Stimulated activated naive CD8-positive, alpha-beta T cell treated with anti-CD3 and anti-CD28 coated beads, Interleukin-15, Interleukin-2, amounts not matched to agents 100 U/mL and 50 U/mL, for 24 hours (primary cell): ENCODE data around the gene PTCHD1.

Experiments used
- ATAC-seq: fragments of 150-1000 bp; cut with Tn5 transposase; one replicate; pipeline ENCODE4 v1.10.0; 2021
- DNase-seq: peaks from one replicate; pipeline ENCODE4 v3.0.0; 2021

PTCHD1 gene

DNA sequence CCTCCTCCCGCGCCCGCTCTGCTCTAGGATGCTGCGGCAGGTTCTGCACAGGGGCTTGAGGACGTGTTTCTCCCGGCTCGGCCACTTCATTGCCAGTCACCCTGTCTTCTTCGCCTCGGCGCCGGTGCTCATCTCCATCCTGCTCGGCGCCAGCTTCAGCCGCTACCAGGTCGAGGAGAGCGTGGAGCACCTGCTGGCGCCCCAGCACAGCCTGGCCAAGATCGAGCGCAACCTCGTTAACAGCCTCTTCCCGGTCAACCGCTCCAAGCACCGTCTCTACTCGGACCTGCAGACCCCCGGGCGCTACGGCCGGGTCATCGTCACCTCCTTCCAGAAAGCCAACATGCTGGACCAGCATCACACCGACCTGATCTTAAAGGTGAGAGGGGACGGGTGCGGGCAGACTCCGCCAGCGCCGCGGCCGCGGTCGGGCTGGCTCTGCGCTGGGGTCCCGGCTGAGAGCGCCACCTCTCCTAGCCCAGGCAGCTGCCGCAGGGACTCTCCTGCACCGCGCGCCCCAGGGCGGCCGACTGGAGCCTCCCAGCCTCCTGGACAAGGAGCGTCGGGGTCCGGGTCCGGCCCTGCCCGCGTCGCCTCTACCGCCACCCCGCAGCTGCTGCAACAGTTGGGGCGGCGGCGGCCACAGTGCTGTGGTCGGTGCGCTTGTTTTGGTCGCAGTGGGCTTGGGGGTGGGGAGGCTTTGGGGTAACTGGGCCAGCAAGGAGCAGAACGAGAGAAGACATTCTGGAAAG is at the start of gene PTCHD1:
PTCHD1 (plus strand) TSS at position 2 of the 752 bp plus-strand sequence; CDS start at position 29, 27 bp downstream.
- no peak for ATAC-seq
- peak; percentile 2 for DNase-seq

DNA sequence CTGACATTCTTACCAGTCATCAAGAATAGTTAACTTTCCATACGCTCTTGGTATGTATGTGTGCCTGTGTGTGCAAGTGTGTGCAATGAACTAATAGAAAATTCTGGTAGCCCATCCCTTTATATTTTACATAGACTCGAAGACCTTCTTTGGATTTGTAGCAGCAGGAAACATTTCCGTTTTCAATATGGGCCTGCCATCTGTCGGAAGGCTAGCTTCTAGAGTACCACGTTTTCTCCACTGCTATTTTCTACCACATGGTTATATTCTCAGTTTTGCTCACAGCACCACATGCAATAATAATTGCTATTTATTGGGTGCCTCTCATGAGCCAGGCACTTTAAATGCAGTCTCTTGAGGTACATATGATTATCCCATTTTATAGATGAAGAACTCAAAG is 47.9 kb upstream of the PTCHD1 start:
- ATAC-seq = no peak

DNA sequence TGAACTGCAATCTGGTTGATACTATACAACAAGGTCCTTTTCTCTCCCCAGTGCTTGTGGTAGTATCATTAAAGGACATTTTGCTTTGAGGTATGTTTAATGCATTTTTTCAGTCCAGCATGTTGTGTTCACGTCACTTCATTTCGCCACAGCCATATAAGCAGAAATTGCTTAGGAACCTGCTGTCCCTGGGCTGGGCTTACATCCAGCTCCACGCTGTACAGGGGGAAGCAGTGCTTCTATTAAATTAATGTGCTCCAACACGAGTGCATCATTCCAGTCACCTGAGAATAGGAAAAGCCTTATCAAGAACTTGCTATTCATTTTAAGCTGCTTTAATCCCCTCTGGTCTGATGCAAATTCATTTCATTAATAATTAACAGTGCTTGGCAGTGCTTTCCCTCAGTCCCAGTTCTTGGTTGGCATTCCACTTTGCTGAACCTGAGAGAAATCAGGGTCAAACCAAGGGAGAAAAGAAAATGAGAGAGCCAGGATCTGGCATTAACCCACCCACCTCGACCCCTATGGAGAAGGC is 47.4 kb upstream of the PTCHD1 start:
- ATAC-seq (no peak), DNase-seq (no peak)

More for the DNA sequence above, 47.9 kb upstream of the PTCHD1 start:
- DNase-seq = no peak

DNA sequence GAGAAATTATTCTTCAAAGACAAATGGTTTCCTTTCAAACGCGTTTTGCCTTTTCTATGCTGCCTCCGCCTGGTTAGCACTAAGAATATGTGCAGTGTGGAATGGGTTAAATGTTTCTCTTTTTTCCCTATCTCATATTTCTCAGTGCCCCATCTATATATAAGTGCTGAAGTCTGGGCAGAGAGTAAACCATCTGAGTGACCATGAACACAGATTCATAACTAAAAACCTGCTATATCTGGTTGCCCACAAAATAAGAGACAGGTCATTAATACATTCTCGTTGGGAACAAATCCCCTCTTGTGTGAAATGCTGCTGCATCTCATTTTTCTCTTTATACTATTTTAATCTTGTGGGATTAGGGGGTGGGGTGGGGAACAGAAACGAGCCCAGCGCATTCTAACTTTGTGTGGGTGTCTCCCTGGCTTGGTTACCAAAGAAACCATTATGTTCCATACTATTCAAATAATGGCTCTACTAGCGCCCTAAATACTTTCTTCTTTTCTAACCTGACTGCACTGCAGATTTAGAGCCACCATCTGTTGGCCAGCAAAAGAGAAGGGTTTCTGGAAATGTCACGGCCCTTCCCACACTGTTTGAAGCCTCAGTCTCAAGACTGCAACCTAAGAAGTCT is 42.2 kb upstream of the PTCHD1 start:
- ATAC-seq = no peak

DNA sequence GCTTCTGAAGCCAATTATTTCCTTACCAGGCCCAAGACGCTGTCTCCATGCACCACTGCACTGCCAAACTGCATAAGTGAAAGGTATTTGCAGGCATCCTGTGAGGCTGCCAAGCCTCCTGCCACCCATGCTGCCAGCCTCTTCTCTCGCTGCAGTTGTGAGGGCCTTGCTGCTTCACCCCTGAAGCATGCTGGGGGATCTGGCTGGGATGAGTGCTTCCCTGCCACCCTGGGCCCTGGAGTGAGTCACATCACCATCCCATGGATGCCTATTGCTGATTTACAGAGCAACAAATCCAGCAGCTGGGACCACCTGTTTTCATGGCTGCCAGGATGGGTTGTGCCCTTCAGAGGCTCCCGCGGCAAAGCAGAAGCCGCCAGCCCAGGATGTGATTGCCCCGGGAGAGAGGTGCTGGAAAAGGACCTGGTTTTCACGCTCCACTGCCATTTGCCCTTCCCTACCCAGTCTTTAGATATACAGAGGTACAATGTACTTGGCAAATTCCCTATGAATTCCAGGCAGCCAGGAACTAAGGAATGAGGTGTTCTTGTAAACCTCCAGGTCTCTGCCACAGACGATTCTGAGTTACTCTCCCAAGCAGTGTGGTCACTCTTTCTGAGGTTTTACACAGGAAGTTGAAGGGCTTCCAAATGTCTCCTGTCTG is 41.5 kb upstream of the PTCHD1 start:
- DNase-seq (no peak), ATAC-seq (no peak)

More for the DNA sequence above, 42.2 kb upstream of the PTCHD1 start:
- DNase-seq = no peak

DNA sequence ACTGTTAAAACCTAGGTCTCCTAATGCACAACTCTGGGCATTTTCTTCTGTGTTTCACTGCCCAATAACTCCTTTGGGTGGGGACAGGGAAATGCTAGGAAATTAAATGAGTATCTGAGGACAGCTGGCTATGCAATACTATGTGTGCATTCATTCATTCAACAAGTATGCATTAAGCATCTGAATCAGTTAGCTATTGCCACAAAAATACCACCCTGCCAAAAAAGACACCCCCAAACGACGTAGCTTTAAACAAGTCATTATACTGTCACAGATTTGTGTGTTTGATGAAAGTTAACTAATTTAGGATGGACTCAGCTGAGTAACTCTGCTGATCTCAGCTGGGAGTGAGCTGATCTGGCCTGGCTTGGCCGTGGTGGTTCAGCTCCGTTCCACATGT is 29.8 kb upstream of the PTCHD1 start:
- DNase-seq (no peak), ATAC-seq (no peak)

DNA sequence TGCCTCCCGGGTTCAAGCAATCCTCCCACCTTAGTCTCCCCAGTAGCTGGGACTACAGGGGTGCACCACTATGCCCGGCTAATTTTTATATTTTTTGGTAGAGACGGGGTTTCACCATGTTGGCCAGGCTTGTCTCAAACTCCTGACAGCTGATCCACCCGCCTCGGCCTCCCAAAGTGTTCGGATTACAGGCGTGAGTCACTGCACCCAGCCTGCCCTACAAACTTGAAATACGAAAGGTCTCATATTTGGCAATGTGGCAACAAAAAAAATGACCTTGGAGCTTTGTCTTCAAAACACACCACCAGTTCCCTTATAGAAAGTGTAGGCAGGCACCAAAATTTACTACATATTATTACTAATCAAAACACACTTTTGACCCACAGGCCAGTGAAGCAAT is 22.9 kb upstream of the PTCHD1 start:
- DNase-seq = no peak
- ATAC-seq = no peak

DNA sequence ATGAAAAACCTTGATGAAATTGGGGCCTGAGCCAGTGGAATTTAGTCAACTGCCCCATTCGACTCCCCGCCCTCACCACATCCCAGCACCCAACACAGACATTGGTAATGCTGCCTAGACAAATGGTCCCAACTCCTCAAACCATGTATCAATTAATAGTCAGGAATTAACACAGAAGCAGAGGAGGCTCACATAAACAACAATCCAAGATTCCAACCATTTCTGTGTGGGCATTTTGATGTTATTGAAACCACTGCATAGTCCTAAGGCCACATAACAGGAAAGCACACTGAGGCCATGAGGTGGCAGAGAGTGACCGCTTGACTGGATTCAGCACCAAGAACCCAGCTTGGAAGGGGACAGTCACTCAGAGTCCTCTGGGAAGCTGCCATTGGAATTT is 22.5 kb upstream of the PTCHD1 start:
- ATAC-seq = no peak
- no peak for DNase-seq

DNA sequence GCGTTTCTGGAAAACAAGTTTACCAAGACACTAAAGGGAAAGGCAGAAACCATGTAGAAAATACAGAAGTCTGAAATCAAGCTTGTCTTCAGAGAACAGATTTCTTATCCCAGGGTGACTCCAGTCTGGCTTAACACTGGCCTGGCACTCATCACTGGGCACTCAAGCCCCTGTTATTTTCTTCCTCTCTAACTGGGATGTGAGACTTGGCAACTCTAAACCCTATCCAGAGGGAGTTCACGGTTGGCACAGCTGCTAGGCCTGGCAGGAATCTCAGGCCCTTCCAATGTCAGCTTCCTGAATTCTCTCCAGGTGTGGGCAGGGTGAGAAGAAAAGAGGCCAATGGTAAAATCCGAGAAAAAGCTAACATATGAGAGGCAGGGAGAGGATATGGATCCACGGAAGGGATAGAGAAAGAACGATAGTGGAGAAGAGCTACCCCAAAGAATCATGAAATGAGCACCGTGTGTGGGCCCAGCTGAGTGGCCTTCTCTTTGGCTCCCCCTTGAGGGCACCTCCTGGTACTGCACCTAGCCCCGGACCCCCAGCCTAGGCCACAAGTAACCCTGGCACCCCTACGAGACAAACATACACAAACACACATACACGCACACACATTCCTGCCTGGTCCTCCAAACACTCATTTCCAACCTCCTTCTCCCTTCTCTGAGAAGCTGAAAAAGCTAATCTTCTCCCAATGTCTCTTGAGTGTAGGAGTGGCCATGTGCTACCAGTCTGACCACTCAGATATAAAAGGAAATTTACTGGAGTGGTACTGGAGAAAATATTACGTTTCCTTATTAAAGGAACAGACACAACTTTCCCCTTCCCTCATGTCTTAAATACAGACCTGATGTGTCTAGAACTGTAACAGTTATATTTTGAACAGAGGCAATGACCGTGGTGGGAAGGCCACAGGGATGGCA is 16.6 kb upstream of the PTCHD1 start:
- peak; percentile 19 for DNase-seq
- no peak for ATAC-seq

DNA sequence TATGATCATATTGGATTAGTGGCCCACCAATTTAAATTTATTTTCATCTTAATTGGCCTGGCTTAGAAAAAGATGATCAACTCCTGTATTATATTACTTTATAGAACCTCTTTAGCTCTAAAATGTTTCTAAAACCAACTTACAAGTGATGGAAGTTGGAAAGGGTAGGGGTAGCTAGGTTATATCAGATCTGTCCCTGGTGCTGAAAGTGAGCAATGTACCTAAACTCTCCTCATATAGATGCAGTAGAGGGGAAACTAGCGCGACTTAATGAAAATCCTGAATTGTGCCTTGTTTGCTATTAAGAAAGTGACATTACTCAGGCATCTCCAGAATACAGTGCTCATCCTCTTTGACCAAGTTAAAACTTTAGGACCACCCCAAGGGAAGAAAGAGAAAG is 7.5 kb upstream of the PTCHD1 start:
- DNase-seq (no peak), ATAC-seq (no peak)

DNA sequence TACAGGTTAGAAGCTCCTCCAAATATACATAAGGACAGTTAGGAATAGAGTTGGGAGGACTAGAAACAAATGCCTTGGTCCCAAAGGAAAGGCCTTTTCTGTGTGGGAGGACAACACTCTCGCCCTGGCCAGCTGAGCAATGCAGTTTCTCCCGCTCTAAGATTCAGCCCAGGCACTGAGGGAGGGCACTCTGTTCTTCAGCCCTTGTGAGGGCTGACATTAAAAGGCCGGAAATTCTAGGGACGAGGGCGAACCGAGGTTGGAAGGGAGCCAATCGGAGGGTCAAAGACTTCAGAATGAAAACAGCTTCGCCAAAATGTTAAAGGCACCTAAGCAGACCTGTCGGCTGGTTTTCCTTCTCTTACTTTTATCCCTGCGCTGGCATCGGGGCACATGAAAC is 2.9 kb upstream of the PTCHD1 start:
- ATAC-seq (no peak), DNase-seq (no peak)

DNA sequence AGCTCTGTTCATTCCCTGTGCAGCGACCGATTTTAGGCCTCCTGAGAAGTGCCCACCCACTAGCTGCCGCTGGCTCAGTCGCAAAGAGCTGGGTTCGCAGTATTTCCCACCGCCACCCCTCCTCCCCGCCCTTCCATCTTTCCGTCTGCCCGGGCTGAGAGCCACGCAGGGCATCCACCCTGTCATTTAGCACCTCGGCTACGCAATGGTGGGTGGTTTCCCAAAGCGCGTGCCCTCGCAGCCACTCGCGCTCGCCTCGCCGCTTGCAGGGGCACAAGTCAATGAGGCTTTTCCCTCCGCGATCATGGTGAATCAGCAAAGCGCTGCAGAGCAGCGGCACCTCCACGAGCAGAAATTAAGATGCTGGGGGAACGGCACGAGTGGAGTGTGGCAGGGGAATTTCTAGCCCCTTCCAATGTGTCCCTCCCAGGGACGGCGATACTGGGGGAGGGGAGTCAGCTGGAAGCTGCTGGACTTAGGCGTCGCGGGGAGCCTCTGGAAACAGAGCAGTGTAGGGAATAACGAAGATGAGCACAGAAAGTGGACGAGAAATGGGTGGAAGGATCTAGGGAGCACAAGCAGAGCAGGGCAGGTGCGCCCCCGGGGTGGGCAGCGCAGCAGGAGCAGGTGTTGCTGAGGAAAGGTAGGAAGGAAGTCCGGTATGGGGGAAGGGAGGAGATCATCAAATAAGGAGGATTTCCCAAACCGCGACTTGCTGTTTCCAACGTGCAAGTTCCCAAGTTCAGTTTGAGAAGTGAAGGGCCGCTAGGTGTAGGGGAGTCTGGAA is 2.4 kb upstream of the PTCHD1 start:
- no peak for ATAC-seq

DNA sequence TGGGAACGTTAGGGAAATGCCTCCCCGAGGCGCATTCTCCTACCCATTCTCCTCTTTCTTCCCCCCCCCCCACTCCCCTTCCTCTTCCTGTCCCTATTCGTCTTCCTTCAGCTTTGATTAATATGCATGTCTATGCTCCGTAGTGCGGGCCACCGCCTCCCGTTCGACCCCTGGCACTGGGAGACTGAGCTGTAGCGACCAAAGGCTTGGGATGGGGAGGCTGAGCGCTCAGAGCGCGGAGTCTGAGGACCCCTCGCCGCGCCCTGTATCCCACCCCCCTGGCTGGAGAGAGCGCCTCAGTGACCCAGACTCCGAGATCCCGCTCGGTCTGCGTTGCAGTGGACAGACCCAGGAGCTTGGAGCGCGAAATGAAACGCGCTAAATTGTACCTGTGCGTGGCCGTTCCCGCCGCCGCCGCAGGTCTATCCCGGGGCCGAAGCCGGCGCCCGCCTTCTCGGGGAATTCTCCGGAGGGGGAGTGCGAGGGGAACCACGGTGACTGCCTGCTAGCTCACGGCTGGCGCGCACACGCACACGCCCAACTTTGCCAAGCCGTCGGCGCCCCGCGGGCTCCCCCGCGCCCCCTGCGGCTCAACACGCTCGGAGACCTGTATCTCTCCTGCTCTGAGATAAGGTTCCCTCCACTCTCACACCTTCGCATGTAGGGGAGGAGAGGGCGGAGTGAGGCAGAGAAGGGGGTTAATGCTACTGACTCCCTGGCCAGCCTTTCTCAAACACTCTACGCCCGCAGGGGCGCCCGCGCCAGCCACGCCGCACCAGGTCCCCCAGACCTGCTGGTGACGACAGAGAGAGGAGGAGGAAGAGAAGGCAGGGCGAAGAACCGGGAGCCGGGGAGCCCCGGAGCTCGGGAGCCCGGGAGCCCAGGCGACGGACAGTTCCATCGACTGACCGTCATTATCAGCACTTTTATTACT is 1.5 kb upstream of the PTCHD1 start:
- DNase-seq = no peak
- ATAC-seq = no peak

More for the DNA sequence above, 2.4 kb upstream of the PTCHD1 start:
- DNase-seq = peak; percentile 4

DNA sequence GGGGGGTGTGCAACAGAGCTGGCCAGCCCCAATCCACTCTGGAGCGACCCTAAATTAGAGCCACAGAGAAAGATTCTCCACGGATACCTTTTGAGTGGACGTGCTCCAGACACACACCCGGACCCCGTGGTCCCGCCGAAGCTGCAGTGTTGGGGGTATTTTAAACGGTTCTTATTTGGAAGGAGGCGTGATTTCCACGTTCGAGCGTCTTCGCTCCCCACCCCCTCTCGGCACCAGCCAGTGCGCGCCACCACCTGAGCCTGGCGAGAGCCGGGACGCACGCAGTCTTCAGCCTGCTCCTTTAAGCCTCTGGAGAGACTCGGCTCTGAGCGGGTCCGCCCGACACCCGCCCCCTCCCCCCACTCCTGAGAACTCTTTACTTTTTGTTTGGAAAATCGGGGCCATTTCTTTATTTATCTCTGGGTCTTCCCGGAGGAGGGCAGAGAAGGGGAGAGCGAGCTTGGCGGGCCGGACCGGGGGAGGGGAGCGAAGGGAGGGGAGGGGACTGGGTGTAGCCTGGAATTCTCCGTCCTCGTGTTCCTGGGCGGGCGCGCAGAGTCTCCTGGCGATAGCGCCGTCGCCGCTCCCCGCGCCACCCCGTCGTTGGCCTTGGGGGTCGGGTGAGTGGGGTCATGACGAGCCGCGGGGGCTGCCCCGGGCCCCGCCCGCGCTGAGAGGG is 668 bp upstream of the PTCHD1 start:
- ATAC-seq (no peak), DNase-seq (peak; percentile 3)

DNA sequence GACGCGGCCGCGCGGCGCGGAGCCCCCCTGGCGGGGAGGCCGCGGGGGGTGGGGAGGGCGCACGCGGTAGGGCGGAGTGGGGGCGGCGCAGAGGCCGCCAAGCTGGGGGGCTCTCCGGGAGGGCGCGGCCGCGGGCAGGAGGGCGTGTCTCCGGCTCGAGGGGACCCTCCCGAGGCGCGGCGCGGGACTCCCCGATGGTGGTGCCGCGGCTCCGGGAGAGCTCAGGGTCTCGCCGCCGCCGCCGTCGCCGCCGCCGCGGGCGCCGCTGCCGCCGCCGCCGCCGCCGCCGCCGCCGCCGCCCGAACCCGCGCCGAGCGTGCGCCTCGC is 165 bp upstream of the PTCHD1 start:
- DNase-seq = peak; percentile 1
- no peak for ATAC-seq

DNA sequence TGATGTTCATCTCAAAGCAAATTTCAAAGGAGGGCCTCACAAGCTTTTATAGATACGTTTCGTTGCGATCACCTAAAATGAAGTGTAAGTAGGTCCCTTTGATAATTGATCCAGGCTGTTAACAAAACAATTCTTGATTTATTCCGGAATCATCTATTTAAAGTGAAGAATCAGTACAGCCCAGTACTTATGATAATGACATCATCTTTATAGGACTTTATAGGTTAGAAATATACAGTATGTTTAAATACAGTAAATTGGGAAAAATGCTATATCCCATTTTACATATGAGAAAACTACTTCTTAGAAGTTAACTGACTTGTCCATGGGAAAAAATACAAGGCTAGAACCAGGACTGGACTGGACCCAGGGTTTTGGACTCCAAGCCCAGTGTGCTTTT is 3.7 kb downstream of the PTCHD1 start:
- ATAC-seq = no peak
- no peak for DNase-seq

DNA sequence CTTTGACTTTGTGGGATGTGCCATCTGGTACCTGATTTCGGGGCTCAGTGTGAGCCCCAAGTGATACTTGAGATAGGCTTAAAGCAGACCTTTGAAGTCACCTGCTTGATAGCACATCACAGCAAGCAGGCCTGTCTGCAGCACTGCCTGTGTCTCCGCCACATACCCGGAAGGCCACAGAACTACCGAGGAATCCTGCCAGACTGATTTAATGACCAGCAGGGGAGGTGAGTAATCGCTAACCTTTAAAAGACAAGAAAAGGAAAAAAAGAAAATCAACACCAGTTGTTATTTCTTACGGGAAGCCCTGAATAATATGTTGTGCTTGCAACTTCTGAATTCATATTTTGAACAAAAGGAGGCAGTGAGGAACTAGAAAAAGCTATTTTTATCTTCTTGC is 6.8 kb downstream of the PTCHD1 start:
- no peak for ATAC-seq
- no peak for DNase-seq

DNA sequence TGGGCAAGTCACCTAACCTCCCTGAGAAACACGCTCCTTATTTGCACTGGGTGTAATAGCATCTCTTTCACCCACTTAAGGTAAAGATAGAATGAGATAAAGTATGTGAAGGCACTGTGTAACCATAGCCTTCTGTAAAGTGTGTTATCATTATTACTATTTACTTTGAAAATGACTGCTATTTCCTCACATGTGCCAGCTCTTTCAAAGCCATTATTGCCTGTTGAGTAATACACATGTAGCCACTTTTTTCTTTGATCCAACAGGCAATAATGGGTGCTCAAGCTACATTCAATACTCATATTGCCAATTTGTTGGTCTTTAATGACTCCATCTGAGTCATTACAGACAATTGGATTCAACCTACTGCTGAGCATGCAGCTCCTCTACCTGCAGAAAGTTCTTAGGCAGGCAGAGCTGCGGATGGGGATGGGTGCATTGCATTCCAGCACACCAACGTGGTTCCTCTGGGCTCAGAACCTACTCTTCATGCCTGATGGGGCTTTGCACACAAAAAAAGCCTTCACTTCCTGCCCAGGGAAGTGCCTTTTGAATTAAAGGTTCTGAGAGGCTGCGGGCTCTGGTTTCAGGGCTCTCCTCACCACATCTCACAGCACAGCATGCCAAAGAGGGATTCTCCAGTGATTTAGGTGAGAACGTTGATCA is 9.7 kb downstream of the PTCHD1 start:
- DNase-seq (no peak), ATAC-seq (no peak)

DNA sequence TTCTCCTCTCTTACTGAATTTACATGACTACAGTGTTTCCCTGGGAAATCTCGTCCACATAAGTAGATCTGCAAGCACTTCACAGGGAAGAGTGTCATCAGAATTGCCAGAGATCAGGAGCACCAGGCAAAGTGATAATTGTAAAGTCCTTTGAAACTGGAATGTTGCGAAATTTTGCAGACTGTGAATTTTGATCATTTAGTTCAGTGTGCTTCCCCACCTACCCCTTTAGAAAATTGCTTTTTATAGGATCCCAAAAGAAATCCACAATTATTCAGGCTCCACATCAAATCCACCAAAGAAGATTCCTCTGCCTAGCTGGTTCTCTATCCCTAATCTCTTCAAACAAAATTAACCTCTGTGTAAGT is 10.2 kb downstream of the PTCHD1 start:
- DNase-seq (no peak), ATAC-seq (no peak)
